GM18868 (cell line): Measurements from ENCODE around the gene UBA3.

Experiments
- ATAC-seq: cut with Tn5 transposase; IDR thresholded peaks from one replicate; pipeline ENCODE4 v1.9.1; 2021; ENCODE audit warnings: mild to moderate bottlenecking, moderate library complexity; ENCODE audit not compliant: unreplicated experiment

The UBA3 gene

GRCh38 chr3:69012800-69013252 is 67.3 kb downstream of the UBA3 start:
- peak; percentile 31 for ATAC-seq

- no peak for ATAC-seq
These were observed 67.9 kb downstream of the UBA3 start for GRCh38 chr3:69012100-69012799.

- no peak for ATAC-seq
These were observed 69.0 kb downstream of the UBA3 start for GRCh38 chr3:69011096-69011730.

GRCh38 chr3:69009559-69010410 is 70.4 kb downstream of the UBA3 start:
- no peak for ATAC-seq

- no peak for ATAC-seq
These were observed 71.2 kb downstream of the UBA3 start for GRCh38 chr3:69008980-69009379.

- ATAC-seq, result no peak
These were observed 74.2 kb downstream of the UBA3 start for GRCh38 chr3:69005791-69006482.

- ATAC-seq, result no peak
These were observed 74.9 kb downstream of the UBA3 start for GRCh38 chr3:69005071-69005790.
